ENCODE results near the gene ZC3H4. TPM values are rescaled to one million over a fixed set of nuclear protein-coding genes. Genes with fewer than 3 reads are reported as not detected.

The ZC3H4 gene
- total and polyA plus RNA-seq, 2 experiments from 2014 or later, result 26.7 to 36.9 TPM

GRCh38 chr19:47134545-47134944, 21.0 kb upstream of the ZC3H4 start (continued):
- TF ChIP-seq ZNF462 (CRISPR knock-in tag; IDR thresholded peaks at IDR 0.05), result no peak
- TF ChIP-seq ZNF114 (CRISPR knock-in tag; IDR thresholded peaks at IDR 0.05), result no peak

GRCh38 chr19:47133021-47133471, 19.5 kb upstream of the ZC3H4 start:
- no peak for TF ChIP-seq ZNF462 (CRISPR knock-in tag; IDR thresholded peaks at IDR 0.05)
- no peak for TF ChIP-seq NANOG (IDR thresholded peaks at IDR 0.05; ENCODE audit: borderline replicate concordance)
- TF ChIP-seq CTCF (conservative IDR thresholded peaks at IDR 0.05; ENCODE audit: low read depth in 2 of 2), result no peak
- peaks cover 10% of the 10 kb centered on the region for H3K9me3 Mint-ChIP-seq
- H3K36me3 Mint-ChIP-seq (ENCODE audit: low read depth), result peaks cover 62% of the 10 kb centered on the region
- peak overlapping the region; percentile 98 for H3K4me3 Mint-ChIP-seq
- Histone ChIP-seq H4K20me1 (replicated peaks; ENCODE audit: insufficient read depth) (peaks cover 63% of the 10 kb centered on the region), H3K9me2 (ENCODE audit: insufficient read depth) (no peaks in the 10 kb centered on the region), H3F3A (replicated peaks; ENCODE audit: low read depth) (0 out of 2 replicates have a peak, but pooled peaks cover 19% of the 10 kb centered on the region), H3K27me3 (ENCODE audit: insufficient read depth) (no peaks in the 10 kb centered on the region), H2AFZ (no peak overlapping the region), H3K36me3 (ENCODE audit: insufficient read depth) (peaks cover 16% of the 10 kb centered on the region; the same call in 1 of the 2 replicates), H3K4me1 (ENCODE audit: insufficient read depth) (peaks cover 28% of the 10 kb centered on the region), H3K4me2 (peak overlapping the region; percentile 99), H3K79me2 (replicated peaks; ENCODE audit: insufficient read depth) (peaks cover 73% of the 10 kb centered on the region), H3K27ac (ENCODE audit: low read depth) (0 out of 2 replicates have a peak overlapping the region, but pooled peaks have one; percentile 97), H3K4me3 (peak overlapping the region; percentile 100)
- ATAC-seq (no peak), DNase-seq (ENCODE audit: low spot score) (no peak)
- H3K27me3 Mint-ChIP-seq (ENCODE audit: insufficient read depth, low read depth, poor library complexity), result peaks cover 23% of the 10 kb centered on the region
- peak overlapping the region; percentile 60 for H3K27ac Mint-ChIP-seq
- H3K4me1 Mint-ChIP-seq, result peaks cover 28% of the 10 kb centered on the region
